ENCODE results near the gene KRTCAP2.

DNA sequence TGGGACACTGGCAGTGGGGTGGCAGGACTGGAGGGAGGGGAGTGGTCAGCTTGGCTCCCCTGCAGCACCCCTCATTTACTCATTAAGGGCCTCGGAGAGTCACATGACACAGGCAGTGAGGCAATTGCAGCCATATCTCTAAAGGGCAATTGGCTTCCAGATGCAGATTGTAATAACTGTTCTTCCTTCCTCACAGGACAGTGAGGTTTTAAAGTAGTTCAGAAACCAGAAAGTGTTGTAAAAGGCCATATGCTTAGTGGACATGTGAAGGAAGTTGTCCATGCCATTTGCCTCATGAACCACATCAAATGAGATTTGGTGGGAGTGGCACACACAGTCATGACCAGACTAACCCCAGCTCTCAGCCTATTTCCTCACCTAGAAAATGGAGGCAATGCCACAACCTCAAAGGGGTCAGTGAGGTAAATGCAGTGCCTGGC is 46.5 kb upstream of the KRTCAP2 start:
- TF ChIP-seq TAF1 (IDR thresholded peaks at IDR 0.05; ENCODE audit: borderline replicate concordance, low read depth, low read length) (no peak), RXRA (IDR thresholded peaks at IDR 0.05; ENCODE audit: borderline replicate concordance, low read depth) (no peak), RAD21 (IDR thresholded peaks at IDR 0.05; ENCODE audit: low read length) (no peak), SMC3 (IDR thresholded peaks at IDR 0.05; ENCODE audit: low read depth, low read length) (no peak), RFX5 (IDR thresholded peaks at IDR 0.05; ENCODE audit: low read length) (no peak), CHD2 (IDR thresholded peaks at IDR 0.05; ENCODE audit: low read length, partially characterized antibody) (no peak), TCF12 (IDR thresholded peaks at IDR 0.05) (no peak), FOXJ3 (CRISPR knock-in tag; IDR thresholded peaks at IDR 0.05) (no peak), MXI1 (IDR thresholded peaks at IDR 0.05; ENCODE audit: low read depth, low read length) (peak; percentile 8; the same call in 1 of the 2 replicates), POLR2AphosphoS5 (IDR thresholded peaks at IDR 0.05; ENCODE audit: low read depth, low read length) (no peak), EP300 (IDR thresholded peaks at IDR 0.05; ENCODE audit: borderline replicate concordance in 1 of 2, low read depth in 1 of 2, low read length in 1 of 2) (no peak)
- TF ChIP-seq, protein P1, sequence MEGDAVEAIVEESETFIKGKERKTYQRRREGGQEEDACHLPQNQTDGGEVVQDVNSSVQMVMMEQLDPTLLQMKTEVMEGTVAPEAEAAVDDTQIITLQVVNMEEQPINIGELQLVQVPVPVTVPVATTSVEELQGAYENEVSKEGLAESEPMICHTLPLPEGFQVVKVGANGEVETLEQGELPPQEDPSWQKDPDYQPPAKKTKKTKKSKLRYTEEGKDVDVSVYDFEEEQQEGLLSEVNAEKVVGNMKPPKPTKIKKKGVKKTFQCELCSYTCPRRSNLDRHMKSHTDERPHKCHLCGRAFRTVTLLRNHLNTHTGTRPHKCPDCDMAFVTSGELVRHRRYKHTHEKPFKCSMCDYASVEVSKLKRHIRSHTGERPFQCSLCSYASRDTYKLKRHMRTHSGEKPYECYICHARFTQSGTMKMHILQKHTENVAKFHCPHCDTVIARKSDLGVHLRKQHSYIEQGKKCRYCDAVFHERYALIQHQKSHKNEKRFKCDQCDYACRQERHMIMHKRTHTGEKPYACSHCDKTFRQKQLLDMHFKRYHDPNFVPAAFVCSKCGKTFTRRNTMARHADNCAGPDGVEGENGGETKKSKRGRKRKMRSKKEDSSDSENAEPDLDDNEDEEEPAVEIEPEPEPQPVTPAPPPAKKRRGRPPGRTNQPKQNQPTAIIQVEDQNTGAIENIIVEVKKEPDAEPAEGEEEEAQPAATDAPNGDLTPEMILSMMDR (IDR thresholded peaks at IDR 0.05) = no peak
- TF ChIP-seq, protein P2, sequence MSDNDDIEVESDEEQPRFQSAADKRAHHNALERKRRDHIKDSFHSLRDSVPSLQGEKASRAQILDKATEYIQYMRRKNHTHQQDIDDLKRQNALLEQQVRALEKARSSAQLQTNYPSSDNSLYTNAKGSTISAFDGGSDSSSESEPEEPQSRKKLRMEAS (IDR thresholded peaks at IDR 0.05; ENCODE audit: low read depth) = no peak
